PC-9 (cell line): Measurements from ENCODE around the gene CTNNA1. TPM values are rescaled to one million over a fixed set of nuclear protein-coding genes. Genes with fewer than 3 reads are reported as not detected.

ENCODE experiments used
- BruUV-seq: library from RNA; stranded (reverse); fragments of 400-500 nt; replicated peaks from 2 replicates; lab custom pipeline; 2021; lab: Mats Ljungman, UMichigan
- CTCF ChIA-PET: fragments of 300-600 bp; sonication (Branson Sonifier 250); formaldehyde crosslinking; loops from one replicate; lab custom pipeline; 2022; ENCODE audit warnings: antibody characterized with exemption; lab: Charles Lee
- POLR2A ChIA-PET: fragments of 300-600 bp; sonication (Branson Sonifier 250); formaldehyde crosslinking; loops from one replicate; lab custom pipeline; 2022; ENCODE audit warnings: antibody characterized with exemption; ENCODE audit not compliant: unreplicated experiment; lab: Charles Lee
- DNase-seq, 2 experiments: peaks; one replicate each; pipeline versions ENCODE4 v3.0.0 to v3.0.0-alpha.2; 2015 to 2022; ENCODE audit warnings: mixed read lengths in 1 of 2
- H2AFZ ChIP-seq: fragments of 200-600 bp; sonication (generic); 2 replicates; pipeline ENCODE4 v1.8.1; 2017; ENCODE audit warnings: antibody characterized with exemption
- H3F3A ChIP-seq: fragments of 200-600 bp; sonication (generic); 2 replicates; pipeline ENCODE4 v1.8.1; 2017; ENCODE audit warnings: antibody characterized with exemption, mild to moderate bottlenecking, low read depth; ENCODE audit not compliant: insufficient read depth
- H3K27ac ChIP-seq: fragments of 200-600 bp; sonication (generic); 2 replicates; pipeline ENCODE4 v1.6.1; 2016; ENCODE audit warnings: mixed run types
- H3K27me3 ChIP-seq: fragments of 200-600 bp; sonication (generic); 2 replicates; pipeline ENCODE4 v1.6.1; 2016; ENCODE audit warnings: low read depth, mixed run types; ENCODE audit not compliant: insufficient read depth
- H3K36me3 ChIP-seq: fragments of 200-600 bp; sonication (generic); 2 replicates; pipeline ENCODE4 v1.6.1; 2016; ENCODE audit warnings: low read depth, mixed run types
- H3K4me1 ChIP-seq: fragments of 200-600 bp; sonication (generic); replicated peaks from 2 replicates; pipeline ENCODE4 v1.6.1; 2016; ENCODE audit warnings: mixed run types; ENCODE audit not compliant: insufficient read depth
- H3K4me2 ChIP-seq: fragments of 200-600 bp; sonication (generic); 2 replicates; pipeline ENCODE4 v1.6.1; 2017; ENCODE audit warnings: mixed run types
- H3K4me3 ChIP-seq: fragments of 200-600 bp; sonication (generic); 2 replicates; pipeline ENCODE4 v1.6.1; 2016; ENCODE audit warnings: mixed run types
- H3K79me2 ChIP-seq: fragments of 200-600 bp; sonication (generic); 2 replicates; pipeline ENCODE4 v1.6.1; 2017; ENCODE audit warnings: low read depth, mixed run types
- H3K9me2 ChIP-seq: fragments of 200-600 bp; sonication (generic); 2 replicates; pipeline ENCODE4 v1.8.1; 2017; ENCODE audit warnings: mild to moderate bottlenecking; ENCODE audit not compliant: insufficient read depth
- H3K9me3 ChIP-seq: fragments of 200-600 bp; sonication (generic); 2 replicates; pipeline ENCODE4 v1.8.1; 2016; ENCODE audit warnings: low read depth; ENCODE audit not compliant: insufficient read depth
- H4K20me1 ChIP-seq: fragments of 200-600 bp; sonication (generic); 2 replicates; pipeline ENCODE4 v1.8.1; 2017; ENCODE audit not compliant: insufficient read depth
- CTCF ChIP-seq: fragments of 200-600 bp; sonication (generic); conservative IDR thresholded peaks from 2 replicates; pipeline ENCODE4 v1.6.1; 2017; ENCODE audit warnings: mixed run types, antibody characterized with exemption, mild to moderate bottlenecking, moderate library complexity
- EZH2 ChIP-seq: fragments of 200-600 bp; sonication (generic); IDR thresholded peaks from 2 replicates; pipeline ENCODE4 v1.8.0; 2017; ENCODE audit warnings: antibody characterized with exemption, low read depth
- intact Hi-C: fragments of 100-400 bp; cut with micrococcal nuclease; formaldehyde crosslinking; loops from one replicate; pipeline ENCODE4 v1.10.0; 2022; ENCODE audit not compliant: unreplicated experiment
- total RNA-seq: library from RNA; stranded (reverse); gene quantifications from 2 replicates; pipeline ENCODE4 v1.2.3, GENCODE V29; 2021

The CTNNA1 gene
- total RNA-seq, 1 experiment from 2014 or later = 91.7 TPM

GRCh38 chr5:138705567-138705966 is 47.7 kb upstream of the CTNNA1 start:
- H4K20me1 ChIP-seq = no peaks in the 10 kb centered on the region
- H3K9me2 ChIP-seq = no peaks in the 10 kb centered on the region
- POLR2A ChIA-PET = interaction anchor here (0.6 to 0.8 kb wide), 2 partner anchors 41 to 254 kb away, joined by 3 to 4 read pairs; no protein-coding TSS in a partner anchor
- DNase-seq = no peak
- no peak overlapping the region for H2AFZ ChIP-seq
- BruUV-seq = no TSS peak
- no peak overlapping the region for H3K27ac ChIP-seq
- H3K27me3 ChIP-seq = no peaks in the 10 kb centered on the region
- peaks cover 3% of the 10 kb centered on the region; the same call in 1 of the 2 replicates for H3F3A ChIP-seq
- peaks cover 12% of the 10 kb centered on the region for H3K4me1 ChIP-seq
- CTCF ChIA-PET = no interaction called here
- TF ChIP-seq EZH2 (no peak), CTCF (no peak)
- no peaks in the 10 kb centered on the region for H3K9me3 ChIP-seq
- intact Hi-C loops = no loop called here
- no peaks in the 10 kb centered on the region for H3K79me2 ChIP-seq
- no peaks in the 10 kb centered on the region for H3K36me3 ChIP-seq
- H3K4me3 ChIP-seq = no peak overlapping the region
- H3K4me2 ChIP-seq = no peak overlapping the region

GRCh38 chr5:138706655-138707480 is 46.4 kb upstream of the CTNNA1 start:
- no peaks in the 10 kb centered on the region for H3K9me2 ChIP-seq
- no peak for TF ChIP-seq EZH2
- no peak for TF ChIP-seq CTCF
- no peak overlapping the region for H3K4me3 ChIP-seq
- ChIA-PET POLR2A (no interaction called here), CTCF (interaction anchor here (0.6 kb wide), 1 partner anchor 295 kb away, joined by 4 read pairs; no protein-coding TSS in a partner anchor)
- H2AFZ ChIP-seq = no peak overlapping the region
- H3F3A ChIP-seq = no peaks in the 10 kb centered on the region
- no peaks in the 10 kb centered on the region for H4K20me1 ChIP-seq
- H3K79me2 ChIP-seq = no peaks in the 10 kb centered on the region
- no TSS peak for BruUV-seq
- no peak overlapping the region for H3K27ac ChIP-seq
- no peaks in the 10 kb centered on the region for H3K27me3 ChIP-seq
- no peak overlapping the region for H3K4me2 ChIP-seq
- H3K9me3 ChIP-seq = no peaks in the 10 kb centered on the region
- no peak for DNase-seq
- intact Hi-C loops = no loop called here
- peaks cover 10% of the 10 kb centered on the region for H3K4me1 ChIP-seq
- H3K36me3 ChIP-seq = no peaks in the 10 kb centered on the region

- no peaks in the 10 kb centered on the region for H3K4me1 ChIP-seq
- no peaks in the 10 kb centered on the region for H3K27me3 ChIP-seq
- no peaks in the 10 kb centered on the region for H3K36me3 ChIP-seq
- no peaks in the 10 kb centered on the region for H3F3A ChIP-seq
- no peaks in the 10 kb centered on the region for H3K9me2 ChIP-seq
- no TSS peak for BruUV-seq
- CTCF ChIA-PET = no interaction called here
- TF ChIP-seq EZH2 = no peak
- no peak for TF ChIP-seq CTCF
- H3K9me3 ChIP-seq = no peaks in the 10 kb centered on the region
- H3K4me3 ChIP-seq = no peak overlapping the region
- no peaks in the 10 kb centered on the region for H4K20me1 ChIP-seq
- POLR2A ChIA-PET = no interaction called here
- no peaks in the 10 kb centered on the region for H3K79me2 ChIP-seq
- intact Hi-C loops = no loop called here
- no peak overlapping the region for H3K4me2 ChIP-seq
- no peak for DNase-seq
- H3K27ac ChIP-seq = no peak overlapping the region
- no peak overlapping the region for H2AFZ ChIP-seq
Observed at GRCh38 chr5:138708791-138709190, 44.4 kb upstream of the CTNNA1 start.
